ENCODE data around the gene CITED2.

CITED2 gene

GRCh38 chr6:139381216-139381865 lies 6.9 kb upstream of the CITED2 start:
- no peak for FAIRE-seq

GRCh38 chr6:139380611-139381010 lies 6.2 kb upstream of the CITED2 start:
- FAIRE-seq: no peak

GRCh38 chr6:139380168-139380567 lies 5.7 kb upstream of the CITED2 start:
- no peak for FAIRE-seq

GRCh38 chr6:139378882-139379341 lies 4.5 kb upstream of the CITED2 start:
- no peak for FAIRE-seq

GRCh38 chr6:139378226-139378625 lies 3.8 kb upstream of the CITED2 start:
- no peak for FAIRE-seq

GRCh38 chr6:139376604-139377218 lies 2.3 kb upstream of the CITED2 start:
- no peak for FAIRE-seq

GRCh38 chr6:139376017-139376330 lies 1.5 kb upstream of the CITED2 start:
- FAIRE-seq: no peak

- no peak for FAIRE-seq
These were observed 973 bp upstream of the CITED2 start for GRCh38 chr6:139375226-139376016.

- no peak for FAIRE-seq
These were observed 506 bp downstream of the CITED2 start for GRCh38 chr6:139373928-139374356.

- no peak for FAIRE-seq
These were observed 1.1 kb downstream of the CITED2 start for GRCh38 chr6:139373154-139373927.

- no peak for FAIRE-seq
These were observed 1.9 kb downstream of the CITED2 start for GRCh38 chr6:139372326-139373153.

- no peak for FAIRE-seq
These were observed 2.8 kb downstream of the CITED2 start for GRCh38 chr6:139371421-139372203.

- FAIRE-seq: no peak
These were observed 3.5 kb downstream of the CITED2 start for GRCh38 chr6:139370999-139371345.

- no peak for FAIRE-seq
These were observed 4.0 kb downstream of the CITED2 start for GRCh38 chr6:139370283-139370998.

GRCh38 chr6:139369568-139370282 lies 4.7 kb downstream of the CITED2 start:
- peak; percentile 70 for FAIRE-seq

- FAIRE-seq: no peak
These were observed 5.4 kb downstream of the CITED2 start for GRCh38 chr6:139369068-139369467.

GRCh38 chr6:139368661-139369060 lies 5.8 kb downstream of the CITED2 start:
- no peak for FAIRE-seq

GRCh38 chr6:139367810-139368351 lies 6.6 kb downstream of the CITED2 start:
- no peak for FAIRE-seq

GRCh38 chr6:139364982-139365379 lies 9.5 kb downstream of the CITED2 start:
- no peak for FAIRE-seq
